Measurements from ENCODE around the gene COL12A1. TPM values are rescaled to one million over a fixed set of nuclear protein-coding genes. Genes with fewer than 3 reads are reported as not detected.

Gene COL12A1
- total and polyA plus RNA-seq, 2 donors (not counting 3 experiments of a cell fraction or from before 2014, with no cell fraction given): 48.5 to 89.1 TPM

DNA sequence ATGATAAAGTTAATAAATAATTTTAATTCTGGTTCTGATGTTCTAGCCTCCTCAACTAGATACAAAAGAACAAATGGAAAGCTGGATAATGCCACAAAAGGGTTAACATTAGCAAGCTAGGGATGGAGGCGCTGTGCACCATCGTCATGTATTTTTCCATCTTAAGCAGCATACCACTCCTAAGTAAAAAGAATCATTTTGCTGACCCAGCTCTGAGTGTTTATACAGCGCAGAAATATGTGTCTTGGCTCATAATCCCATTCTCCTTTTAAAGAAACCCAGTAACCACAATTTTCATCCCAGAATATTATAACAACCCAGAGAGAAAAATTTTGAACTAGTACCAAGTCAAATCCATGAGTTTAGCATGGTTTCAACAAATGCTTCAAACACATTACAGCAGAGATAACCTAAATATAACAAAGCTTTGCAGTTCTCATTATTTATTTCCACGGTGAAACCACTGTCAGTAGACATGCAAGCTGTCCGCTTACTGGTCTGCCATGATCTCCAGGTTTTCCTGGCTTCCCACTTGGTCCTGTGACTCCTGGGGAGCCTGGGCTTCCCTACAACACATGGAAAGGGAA, 111.1 kb downstream of the COL12A1 start:
- intact Hi-C loops (cut with micrococcal nuclease) (no loop called here), dilution Hi-C loops (cut with MboI; ENCODE audit: extremely low pct_ligation_motif_present, low sequenced_read_pairs) (no loop called here)
- peaks cover 14% of the 10 kb centered on the region for H3K4me1 ChIP-seq (ENCODE audit: control insufficient read depth, extremely low read depth, insufficient read depth, low read length)
- H3K4me2 ChIP-seq (ENCODE audit: insufficient read depth, low read length): no peak overlapping the region
- no peak for FAIRE-seq
- TF ChIP-seq MYC (IDR thresholded peaks at IDR 0.05; ENCODE audit: low read depth, low read length) (no peak), POLR2A (IDR thresholded peaks at IDR 0.05; ENCODE audit: low read depth, low read length) (no peak), EZH2 (IDR thresholded peaks at IDR 0.05; ENCODE audit: borderline replicate concordance, low read depth, low read length, severe bottlenecking) (no peak), JUN (IDR thresholded peaks at IDR 0.05; ENCODE audit: borderline replicate concordance, insufficient read depth, insufficient read length, low read depth) (no peak), POLR2AphosphoS5 (IDR thresholded peaks at IDR 0.05; ENCODE audit: insufficient read depth, low read depth, low read length) (no peak), FOS (IDR thresholded peaks at IDR 0.05; ENCODE audit: borderline replicate concordance, insufficient read depth, low read length) (no peak), GATA2 (IDR thresholded peaks at IDR 0.05; ENCODE audit: insufficient read depth, insufficient read length, low read depth, low read length) (no peak)
- TF ChIP-seq, protein P1, sequence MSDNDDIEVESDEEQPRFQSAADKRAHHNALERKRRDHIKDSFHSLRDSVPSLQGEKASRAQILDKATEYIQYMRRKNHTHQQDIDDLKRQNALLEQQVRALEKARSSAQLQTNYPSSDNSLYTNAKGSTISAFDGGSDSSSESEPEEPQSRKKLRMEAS (IDR thresholded peaks at IDR 0.05; ENCODE audit: insufficient read depth, insufficient read length): no peak
- TF ChIP-seq, protein P2, sequence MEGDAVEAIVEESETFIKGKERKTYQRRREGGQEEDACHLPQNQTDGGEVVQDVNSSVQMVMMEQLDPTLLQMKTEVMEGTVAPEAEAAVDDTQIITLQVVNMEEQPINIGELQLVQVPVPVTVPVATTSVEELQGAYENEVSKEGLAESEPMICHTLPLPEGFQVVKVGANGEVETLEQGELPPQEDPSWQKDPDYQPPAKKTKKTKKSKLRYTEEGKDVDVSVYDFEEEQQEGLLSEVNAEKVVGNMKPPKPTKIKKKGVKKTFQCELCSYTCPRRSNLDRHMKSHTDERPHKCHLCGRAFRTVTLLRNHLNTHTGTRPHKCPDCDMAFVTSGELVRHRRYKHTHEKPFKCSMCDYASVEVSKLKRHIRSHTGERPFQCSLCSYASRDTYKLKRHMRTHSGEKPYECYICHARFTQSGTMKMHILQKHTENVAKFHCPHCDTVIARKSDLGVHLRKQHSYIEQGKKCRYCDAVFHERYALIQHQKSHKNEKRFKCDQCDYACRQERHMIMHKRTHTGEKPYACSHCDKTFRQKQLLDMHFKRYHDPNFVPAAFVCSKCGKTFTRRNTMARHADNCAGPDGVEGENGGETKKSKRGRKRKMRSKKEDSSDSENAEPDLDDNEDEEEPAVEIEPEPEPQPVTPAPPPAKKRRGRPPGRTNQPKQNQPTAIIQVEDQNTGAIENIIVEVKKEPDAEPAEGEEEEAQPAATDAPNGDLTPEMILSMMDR (IDR thresholded peaks at IDR 0.05; ENCODE audit: extremely low read depth in 1 of 2, insufficient read depth in 1 of 2, low read depth in 1 of 2, low read length in 2 of 2): no peak
- H3K9me3 ChIP-seq (replicated peaks; ENCODE audit: control insufficient read depth, insufficient read depth, low read length): no peaks in the 10 kb centered on the region
- H3K4me3 ChIP-seq (replicated peaks in 1 of 3; ENCODE audit: insufficient read depth in 1 of 3, low read depth in 1 of 3, low read length in 3 of 3): no peak overlapping the region
- H2AFZ ChIP-seq (ENCODE audit: low read depth, low read length): no peak overlapping the region
- H3K9me1 ChIP-seq (replicated peaks; ENCODE audit: control insufficient read depth, extremely low read depth, insufficient read depth, low read length): no peaks in the 10 kb centered on the region
- no peaks in the 10 kb centered on the region for H3K79me2 ChIP-seq (ENCODE audit: control insufficient read depth, insufficient read depth, low read length)
- H4K20me1 ChIP-seq (replicated peaks; ENCODE audit: control insufficient read depth, extremely low read depth, insufficient read depth, low read length): no peaks in the 10 kb centered on the region
- no peaks in the 10 kb centered on the region for H3K36me3 ChIP-seq (ENCODE audit: control insufficient read depth in 2 of 2, extremely low read depth in 1 of 2, insufficient read depth in 2 of 2, low read length in 2 of 2)
- no TSS peak for BruUV-seq (replicated peaks)
- POLR2A ChIA-PET: no interaction called here
- H3K27ac ChIP-seq (ENCODE audit: insufficient read depth, low read depth, low read length): no peak overlapping the region
- no peak overlapping the region for H3K9ac ChIP-seq (replicated peaks; ENCODE audit: extremely low read depth, insufficient read depth, low read length)
- no peak for DNase-seq (ENCODE audit: low read depth, low spot score)
- no peaks in the 10 kb centered on the region for H3K27me3 ChIP-seq (ENCODE audit: control insufficient read depth in 2 of 2, insufficient read depth in 2 of 2, low read length in 2 of 2)
- CTCF ChIA-PET: interaction anchor here (0.9 to 1.6 kb wide), 3 partner anchors 13 to 114 kb away, joined by 3 to 4 read pairs (median 3); no protein-coding TSS in a partner anchor

All from endothelial cell of umbilical vein (primary cell).